ENCODE results near the gene C20orf96.
"Not testable (repeated sequence)": the region's sequence is repeated elsewhere in the genome, so short reads cannot be mapped to it uniquely, and the experiment has no call there.

The C20orf96 gene

DNA sequence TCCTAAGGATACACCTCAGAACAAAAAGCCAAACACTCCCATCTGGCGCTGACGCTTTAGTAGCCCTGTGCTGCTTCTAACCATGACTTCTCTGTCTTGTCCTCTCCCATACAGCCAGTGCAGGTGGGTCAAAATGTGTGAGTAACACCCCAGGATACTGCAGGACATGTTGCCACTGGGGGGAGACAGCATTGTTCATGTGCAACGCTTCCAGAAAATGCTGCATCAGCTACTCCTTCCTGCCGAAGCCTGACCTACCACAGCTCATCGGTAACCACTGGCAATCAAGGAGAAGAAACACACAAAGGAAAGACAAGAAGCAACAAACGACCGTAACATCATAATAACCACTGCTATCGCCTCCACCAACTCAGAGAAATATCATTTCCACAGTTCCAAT lies 31.6 kb downstream of the C20orf96 start:
- Histone ChIP-seq H4K20me1 (ENCODE audit: insufficient read depth, low read length) (no peaks in the 10 kb centered on the region), H3K27me3 (ENCODE audit: insufficient read depth, low read length, poor library complexity) (peaks cover 12% of the 10 kb centered on the region), H3K4me2 (ENCODE audit: insufficient read depth, low read length) (no peak overlapping the region), H3K4me1 (ENCODE audit: insufficient read depth, low read length) (no peaks in the 10 kb centered on the region), H3K9me3 (ENCODE audit: insufficient read depth, low read length, severe bottlenecking) (no peaks in the 10 kb centered on the region), H3K79me2 (ENCODE audit: insufficient read depth, low read length) (no peaks in the 10 kb centered on the region), H3K9ac (ENCODE audit: low read depth, low read length) (no peak overlapping the region), H3K27ac (ENCODE audit: low read length) (no peak overlapping the region), H3K4me3 (ENCODE audit: low read depth in 1 of 2, low read length in 2 of 2) (no peak overlapping the region), H2AFZ (ENCODE audit: low read depth, low read length) (no peak overlapping the region), H3K36me3 (ENCODE audit: insufficient read depth, low read length) (no peaks in the 10 kb centered on the region)
- no peak for TF ChIP-seq EZH2 (IDR thresholded peaks at IDR 0.05; ENCODE audit: borderline replicate concordance, low read depth, low read length, severe bottlenecking)
- TF ChIP-seq, protein P1, sequence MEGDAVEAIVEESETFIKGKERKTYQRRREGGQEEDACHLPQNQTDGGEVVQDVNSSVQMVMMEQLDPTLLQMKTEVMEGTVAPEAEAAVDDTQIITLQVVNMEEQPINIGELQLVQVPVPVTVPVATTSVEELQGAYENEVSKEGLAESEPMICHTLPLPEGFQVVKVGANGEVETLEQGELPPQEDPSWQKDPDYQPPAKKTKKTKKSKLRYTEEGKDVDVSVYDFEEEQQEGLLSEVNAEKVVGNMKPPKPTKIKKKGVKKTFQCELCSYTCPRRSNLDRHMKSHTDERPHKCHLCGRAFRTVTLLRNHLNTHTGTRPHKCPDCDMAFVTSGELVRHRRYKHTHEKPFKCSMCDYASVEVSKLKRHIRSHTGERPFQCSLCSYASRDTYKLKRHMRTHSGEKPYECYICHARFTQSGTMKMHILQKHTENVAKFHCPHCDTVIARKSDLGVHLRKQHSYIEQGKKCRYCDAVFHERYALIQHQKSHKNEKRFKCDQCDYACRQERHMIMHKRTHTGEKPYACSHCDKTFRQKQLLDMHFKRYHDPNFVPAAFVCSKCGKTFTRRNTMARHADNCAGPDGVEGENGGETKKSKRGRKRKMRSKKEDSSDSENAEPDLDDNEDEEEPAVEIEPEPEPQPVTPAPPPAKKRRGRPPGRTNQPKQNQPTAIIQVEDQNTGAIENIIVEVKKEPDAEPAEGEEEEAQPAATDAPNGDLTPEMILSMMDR (IDR thresholded peaks at IDR 0.05; ENCODE audit: borderline replicate concordance, extremely low read depth, low read length, poor library complexity, severe bottlenecking): peak; percentile 15
- DNase-seq: no peak
- ATAC-seq (ENCODE audit: insufficient read depth, low read depth): 0 out of 3 replicates have a peak, but pooled peaks have one; percentile 39

DNA sequence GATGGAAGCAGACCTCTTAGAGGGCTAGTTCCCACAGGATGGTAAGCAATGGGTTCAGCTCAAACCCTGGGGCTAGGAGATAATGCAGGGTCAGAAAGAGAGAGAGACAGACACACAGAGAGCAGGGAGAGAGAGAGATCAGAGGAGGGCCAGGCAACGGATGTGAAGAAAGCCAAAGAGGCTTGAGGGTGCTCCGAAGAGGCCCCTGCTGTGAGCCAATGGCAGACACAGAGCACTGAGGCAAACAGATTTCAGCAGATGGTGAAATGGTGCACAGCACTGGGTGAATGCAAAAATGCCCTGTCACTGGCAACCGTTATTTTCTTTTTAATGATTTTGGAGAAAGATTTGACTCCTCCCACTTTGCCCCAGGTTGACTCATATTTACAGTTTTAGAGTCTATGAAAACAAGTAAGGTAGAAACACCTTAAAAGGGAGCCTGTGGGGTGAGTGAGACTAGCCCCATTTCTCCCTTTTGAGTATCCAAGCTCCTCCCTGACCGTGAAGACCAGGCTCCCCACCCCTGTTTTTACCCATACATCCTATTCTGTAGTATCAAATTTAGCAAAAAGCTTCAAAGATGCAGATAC lies 32.2 kb downstream of the C20orf96 start:
- Histone ChIP-seq H3K27ac (ENCODE audit: low read length) (no peak overlapping the region), H2AFZ (ENCODE audit: low read depth, low read length) (no peak overlapping the region), H3K4me3 (ENCODE audit: low read depth in 1 of 2, low read length in 2 of 2) (no peak overlapping the region), H3K9ac (ENCODE audit: low read depth, low read length) (no peak overlapping the region), H3K9me3 (ENCODE audit: insufficient read depth, low read length, severe bottlenecking) (no peaks in the 10 kb centered on the region), H3K27me3 (ENCODE audit: insufficient read depth, low read length, poor library complexity) (peaks cover 11% of the 10 kb centered on the region), H3K4me1 (ENCODE audit: insufficient read depth, low read length) (no peaks in the 10 kb centered on the region), H4K20me1 (ENCODE audit: insufficient read depth, low read length) (no peaks in the 10 kb centered on the region), H3K79me2 (ENCODE audit: insufficient read depth, low read length) (no peaks in the 10 kb centered on the region), H3K36me3 (ENCODE audit: insufficient read depth, low read length) (no peaks in the 10 kb centered on the region), H3K4me2 (ENCODE audit: insufficient read depth, low read length) (no peak overlapping the region)
- ATAC-seq (ENCODE audit: insufficient read depth, low read depth) (no peak), DNase-seq (no peak)
- TF ChIP-seq, protein P1 (IDR thresholded peaks at IDR 0.05; ENCODE audit: borderline replicate concordance, extremely low read depth, low read length, poor library complexity, severe bottlenecking): no peak
- TF ChIP-seq EZH2 (IDR thresholded peaks at IDR 0.05; ENCODE audit: borderline replicate concordance, low read depth, low read length, severe bottlenecking): no peak

DNA sequence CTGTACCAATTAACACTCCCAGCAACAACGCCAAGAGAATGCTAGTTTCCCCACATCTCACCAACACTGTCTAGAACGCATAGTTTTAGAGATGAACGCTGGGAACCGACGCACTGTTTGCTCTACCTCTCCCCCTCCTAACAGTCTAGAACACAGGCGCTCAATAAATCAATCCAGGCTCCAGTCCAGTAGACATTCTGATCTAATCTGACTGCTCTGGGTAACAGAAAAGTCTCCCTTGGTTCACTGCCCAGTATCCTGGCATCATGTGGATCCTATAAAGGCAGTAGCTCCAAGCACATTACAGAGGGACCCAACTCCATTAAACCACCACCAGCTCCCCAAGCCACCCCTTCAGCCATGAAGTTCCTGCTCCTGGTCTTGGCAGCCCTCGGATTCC lies 33.1 kb downstream of the C20orf96 start, which contains the start of gene DEFB132:
Gene DEFB132, plus strand, starts transcription at position 306 of the 400 bp plus-strand sequence. Its CDS starts 55 bp downstream, at position 361.
- TF ChIP-seq, protein P1 (IDR thresholded peaks at IDR 0.05; ENCODE audit: borderline replicate concordance, extremely low read depth, low read length, poor library complexity, severe bottlenecking): no peak
- no peak for TF ChIP-seq EZH2 (IDR thresholded peaks at IDR 0.05; ENCODE audit: borderline replicate concordance, low read depth, low read length, severe bottlenecking)
- Histone ChIP-seq H3K9me3 (ENCODE audit: insufficient read depth, low read length, severe bottlenecking) (no peaks in the 10 kb centered on the region), H3K4me1 (ENCODE audit: insufficient read depth, low read length) (no peaks in the 10 kb centered on the region; the same call in 1 of the 2 replicates), H3K27ac (ENCODE audit: low read length) (no peak within 1 kb of the TSS), H3K4me2 (ENCODE audit: insufficient read depth, low read length) (no peak within 1 kb of the TSS), H4K20me1 (ENCODE audit: insufficient read depth, low read length) (no peaks in the 10 kb centered on the region), H3K27me3 (ENCODE audit: insufficient read depth, low read length, poor library complexity) (peaks cover 7% of the 10 kb centered on the region), H3K36me3 (ENCODE audit: insufficient read depth, low read length) (no peaks in the 10 kb centered on the region), H3K4me3 (ENCODE audit: low read depth in 1 of 2, low read length in 2 of 2) (no peak within 1 kb of the TSS), H3K79me2 (ENCODE audit: insufficient read depth, low read length) (no peaks in the 10 kb centered on the region), H3K9ac (ENCODE audit: low read depth, low read length) (no peak within 1 kb of the TSS), H2AFZ (ENCODE audit: low read depth, low read length) (no peak within 1 kb of the TSS)
- DNase-seq (no peak), ATAC-seq (ENCODE audit: insufficient read depth, low read depth) (no peak)

DNA sequence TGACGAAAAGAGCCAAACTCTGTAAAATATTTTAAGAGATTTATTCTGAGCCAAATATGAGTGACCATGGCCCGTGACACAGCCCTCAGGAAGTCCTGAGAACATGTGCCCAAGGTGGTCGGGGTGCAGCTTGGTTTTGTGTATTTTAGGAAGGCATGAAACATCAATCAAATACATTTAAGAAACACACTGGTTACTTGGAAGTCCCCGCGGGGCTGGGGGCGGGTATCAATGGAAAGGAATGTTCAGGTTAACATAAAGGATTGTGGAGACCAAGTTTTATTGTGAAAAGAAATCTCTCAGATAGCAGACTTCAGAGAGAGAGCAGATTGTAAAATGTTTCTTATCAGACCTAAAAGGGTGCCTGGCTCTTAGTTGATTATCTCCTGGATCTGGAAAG lies 37.1 kb downstream of the C20orf96 start:
- not testable (repeated sequence) for H3K4me3 ChIP-seq (ENCODE audit: low read depth in 1 of 2, low read length in 2 of 2); DNase-seq; H3K9ac ChIP-seq (ENCODE audit: low read depth, low read length); H2AFZ ChIP-seq (ENCODE audit: low read depth, low read length); H3K27ac ChIP-seq (ENCODE audit: low read length); H3K79me2 ChIP-seq (ENCODE audit: insufficient read depth, low read length); H3K9me3 ChIP-seq (ENCODE audit: insufficient read depth, low read length, severe bottlenecking); H3K27me3 ChIP-seq (ENCODE audit: insufficient read depth, low read length, poor library complexity); ATAC-seq (ENCODE audit: insufficient read depth, low read depth); H4K20me1 ChIP-seq (ENCODE audit: insufficient read depth, low read length); H3K36me3 ChIP-seq (ENCODE audit: insufficient read depth, low read length); H3K4me2 ChIP-seq (ENCODE audit: insufficient read depth, low read length)
- peaks cover 19% of the 10 kb centered on the region for H3K4me1 ChIP-seq (ENCODE audit: insufficient read depth, low read length)

Data from DND-41 (cell line).